ENCODE data around the gene ZNF93.

GRCh38 chr19:19873381-19873780 is 27.4 kb upstream of the ZNF93 start:
- TF ChIP-seq CTCF (IDR thresholded peaks at IDR 0.05) (no peak), POLR2A (IDR thresholded peaks at IDR 0.05) (no peak), POLR2AphosphoS5 (IDR thresholded peaks at IDR 0.05) (no peak)

Data from breast epithelium (tissue), 3 donors.